ENCODE data around the gene PPARA. TPM values are rescaled to one million over a fixed set of nuclear protein-coding genes. Genes with fewer than 3 reads are reported as not detected.
A peak's percentile ranks its signal among the peaks of the same experiment; 100 is the strongest.

Gene PPARA
- total and polyA plus RNA-seq, 11 donors = 21.1 to 96.4 (median 80.4) TPM

DNA sequence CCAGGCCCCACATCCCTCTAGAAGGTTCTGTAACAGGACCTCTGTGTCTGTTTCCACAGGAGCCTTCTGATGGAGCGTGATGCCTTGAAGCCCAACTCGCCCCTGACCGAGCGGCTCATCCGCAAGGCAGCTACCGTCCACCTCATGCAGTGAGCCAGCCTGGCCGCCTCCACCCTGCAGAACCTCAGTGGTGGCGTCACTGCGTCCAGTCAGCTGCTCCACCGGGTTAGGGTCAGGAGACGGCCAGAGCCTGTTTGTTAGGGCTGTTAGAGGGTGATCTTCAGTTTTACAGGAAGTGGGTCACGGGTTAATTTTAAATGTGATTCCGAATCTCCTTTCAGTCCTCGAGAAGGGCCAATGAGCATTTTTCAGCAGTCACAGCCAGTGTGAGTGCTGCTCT, 142.4 kb downstream of the PPARA start:
- H3K27ac ChIP-seq = peak overlapping the region in 4 of 12 donors; percentile 7 to 87 (median 31)
- H3K9me3 ChIP-seq = peaks cover 0 to 7% (median 0%) of the 10 kb centered on the region in 12 donors
- no peak for TF ChIP-seq POLR2A (IDR thresholded peaks at IDR 0.05)
- TF ChIP-seq, protein P1, sequence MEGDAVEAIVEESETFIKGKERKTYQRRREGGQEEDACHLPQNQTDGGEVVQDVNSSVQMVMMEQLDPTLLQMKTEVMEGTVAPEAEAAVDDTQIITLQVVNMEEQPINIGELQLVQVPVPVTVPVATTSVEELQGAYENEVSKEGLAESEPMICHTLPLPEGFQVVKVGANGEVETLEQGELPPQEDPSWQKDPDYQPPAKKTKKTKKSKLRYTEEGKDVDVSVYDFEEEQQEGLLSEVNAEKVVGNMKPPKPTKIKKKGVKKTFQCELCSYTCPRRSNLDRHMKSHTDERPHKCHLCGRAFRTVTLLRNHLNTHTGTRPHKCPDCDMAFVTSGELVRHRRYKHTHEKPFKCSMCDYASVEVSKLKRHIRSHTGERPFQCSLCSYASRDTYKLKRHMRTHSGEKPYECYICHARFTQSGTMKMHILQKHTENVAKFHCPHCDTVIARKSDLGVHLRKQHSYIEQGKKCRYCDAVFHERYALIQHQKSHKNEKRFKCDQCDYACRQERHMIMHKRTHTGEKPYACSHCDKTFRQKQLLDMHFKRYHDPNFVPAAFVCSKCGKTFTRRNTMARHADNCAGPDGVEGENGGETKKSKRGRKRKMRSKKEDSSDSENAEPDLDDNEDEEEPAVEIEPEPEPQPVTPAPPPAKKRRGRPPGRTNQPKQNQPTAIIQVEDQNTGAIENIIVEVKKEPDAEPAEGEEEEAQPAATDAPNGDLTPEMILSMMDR (IDR thresholded peaks at IDR 0.05) = no peak
- H3K36me3 ChIP-seq = peaks cover 0 to 36% (median 20%) of the 10 kb centered on the region in 9 donors
- WGBS, 4 donors = 90 to 93% (median 92%) methylated on average over 10 to 14 of the region's 14 CpGs
- no peaks in the 10 kb centered on the region for H3K27me3 ChIP-seq
- intact Hi-C loops (cut with DNase I) = loop anchor here in 1 of 10 donors (5.0 kb wide), 1 partner anchor 150 kb away; no protein-coding TSS in a partner anchor
- ATAC-seq = no peak
- no peak for DNase-seq
- peaks cover 0 to 53% (median 29%) of the 10 kb centered on the region in 12 donors for H3K4me1 ChIP-seq
- H3K4me3 ChIP-seq = no peak overlapping the region

MicroRNAs encoded within 50 kb of the gene (microRNA counts, 767-probe panel; counts per million panel counts)
- microRNA hsa-let-7b-5p = 6,234 to 6,478 counts per million in 2 donors

Other genes with a start within 250 kb of the PPARA start
- under 1 TPM in 1 of 9 donors, not detected in 8; 0.36 TPM for gene WNT7B, start 173.4 kb upstream of the PPARA start, total RNA-seq
- not detected for gene WNT7B, start 173.4 kb upstream of the PPARA start, polyA plus RNA-seq
- 10 to 100 TPM in 2 of 9 donors, 1 to 10 TPM in 7; 7.4 to 13.6 (median 9.3) TPM for gene CDPF1, start 99.8 kb downstream of the PPARA start, total RNA-seq
- gene CDPF1, start 99.8 kb downstream of the PPARA start, polyA plus RNA-seq = 10 to 100 TPM in 1 of 2 donors, 1 to 10 TPM in 1; 9.0 to 11.9 TPM
- under 1 TPM in 7 of 9 donors, not detected in 2; 0.04 to 0.16 (median 0.13) TPM for gene PKDREJ, start 112.8 kb downstream of the PPARA start, total RNA-seq
- under 1 TPM; 0.03 to 0.04 TPM for gene PKDREJ, start 112.8 kb downstream of the PPARA start, polyA plus RNA-seq
- gene TTC38, start 117.5 kb downstream of the PPARA start, total RNA-seq = 10 to 100 TPM; 21.3 to 72.4 (median 25.3) TPM
- 10 to 100 TPM; 15.5 to 34.8 TPM for gene TTC38, start 117.5 kb downstream of the PPARA start, polyA plus RNA-seq
- 1 to 10 TPM in 2 of 9 donors, under 1 TPM in 6, not detected in 1; 0.21 to 6.9 (median 0.64) TPM for gene GTSE1, start 146.3 kb downstream of the PPARA start, total RNA-seq
- under 1 TPM; 0.19 to 0.62 TPM for gene GTSE1, start 146.3 kb downstream of the PPARA start, polyA plus RNA-seq
- 10 to 100 TPM; 24.3 to 43.7 (median 32.5) TPM for gene TRMU, start 185.2 kb downstream of the PPARA start, total RNA-seq
- gene TRMU, start 185.2 kb downstream of the PPARA start, polyA plus RNA-seq = 10 to 100 TPM; 47.8 to 48.7 TPM